Naive thymus-derived CD4-positive, alpha-beta T cell (primary cell): ENCODE results near the gene AP5B1. TPM values are rescaled to one million over a fixed set of nuclear protein-coding genes. Genes with fewer than 3 reads are reported as not detected.
A peak's percentile ranks its signal among the peaks of the same experiment; 100 is the strongest.

ENCODE experiments used
- ATAC-seq: fragments of 150-1000 bp; cut with Tn5 transposase; 2 replicates; pipeline ENCODE4 v1.10.0; 2021; ENCODE audit warnings: mild to moderate bottlenecking, moderate library complexity
- CTCF ChIA-PET: fragments of 350-600 bp; sonication (Branson Sonifier 250); formaldehyde crosslinking; loops from one replicate; lab custom pipeline; 2021; ENCODE audit warnings: antibody characterized with exemption; lab: Charles Lee
- POLR2A ChIA-PET: fragments of 350-600 bp; sonication (Branson Sonifier 250); formaldehyde crosslinking; loops from one replicate; lab custom pipeline; 2021; ENCODE audit warnings: antibody characterized with exemption, inconsistent platforms; lab: Charles Lee
- DNase-seq, 9 donors: peaks; one replicate each; pipeline versions ENCODE4 v3.0.0 to v3.0.0-alpha.2; 2020 to 2022; ENCODE audit warnings: mixed read lengths in 1 of 9
- H3K27ac ChIP-seq: one replicate; pipeline ENCODE4 v1.7.0; 2013; ENCODE audit warnings: mild to moderate bottlenecking, low read depth, low read length, moderate library complexity
- H3K27me3 ChIP-seq, 2 donors: one replicate each; pipeline ENCODE4 v1.7.0; 2013; ENCODE audit warnings: low read length in 2 of 2, mild to moderate bottlenecking in 2 of 2, moderate library complexity in 2 of 2; ENCODE audit not compliant: control insufficient read depth in 2 of 2, insufficient read depth in 2 of 2
- H3K36me3 ChIP-seq, 3 experiments: 1 replicate in 2 of 3; 2 replicates in 1 of 3; pipeline ENCODE4 v1.7.0; 2013; ENCODE audit warnings: low read length in 3 of 3, mild to moderate bottlenecking in 3 of 3, moderate library complexity in 1 of 3; ENCODE audit not compliant: insufficient read depth in 3 of 3, control insufficient read depth in 2 of 3
- H3K4me1 ChIP-seq, 2 donors: one replicate each; pipeline ENCODE4 v1.7.0; 2013; ENCODE audit warnings: low read length in 2 of 2, mild to moderate bottlenecking in 2 of 2, moderate library complexity in 1 of 2; ENCODE audit not compliant: control insufficient read depth in 2 of 2, insufficient read depth in 2 of 2
- H3K4me3 ChIP-seq: 2 replicates; pipeline ENCODE4 v1.7.0; 2013; ENCODE audit warnings: mild to moderate bottlenecking, low read length
- H3K9me3 ChIP-seq, 3 experiments: 1 replicate in 2 of 3; 2 replicates in 1 of 3; pipeline ENCODE4 v1.7.0; 2013; ENCODE audit warnings: low read length in 3 of 3; ENCODE audit not compliant: control insufficient read depth in 2 of 3
- H3K27ac Mint-ChIP-seq, 9 donors: one replicate each; pipeline ENCODE4 v1.8.0; 2020 to 2022; ENCODE audit warnings: mixed read lengths in 9 of 9, mild to moderate bottlenecking in 8 of 9, moderate library complexity in 5 of 9, inconsistent platforms in 2 of 9
- H3K27me3 Mint-ChIP-seq, 5 donors: one replicate each; pipeline ENCODE4 v1.8.0; 2021 to 2022; ENCODE audit warnings: mixed read lengths in 5 of 5, mild to moderate bottlenecking in 1 of 5
- H3K36me3 Mint-ChIP-seq, 5 donors: one replicate each; pipeline ENCODE4 v1.8.0; 2020 to 2022; ENCODE audit warnings: mixed read lengths in 5 of 5, mild to moderate bottlenecking in 3 of 5, inconsistent platforms in 1 of 5
- H3K4me1 Mint-ChIP-seq, 7 donors: one replicate each; pipeline ENCODE4 v1.8.0; 2020 to 2022; ENCODE audit warnings: mixed read lengths in 7 of 7, mild to moderate bottlenecking in 3 of 7, inconsistent platforms in 1 of 7
- H3K4me3 Mint-ChIP-seq, 10 donors: one replicate each; pipeline ENCODE4 v1.8.0; 2020 to 2022; ENCODE audit warnings: mild to moderate bottlenecking in 10 of 10, mixed read lengths in 10 of 10, moderate library complexity in 6 of 10, inconsistent platforms in 2 of 10
- H3K9me3 Mint-ChIP-seq, 11 donors: one replicate each; pipeline ENCODE4 v1.8.0; 2020 to 2022; ENCODE audit warnings: mixed read lengths in 11 of 11, mild to moderate bottlenecking in 4 of 11, inconsistent platforms in 1 of 11, moderate library complexity in 1 of 11
- intact Hi-C, 2 donors: fragments of 100-400 bp; cut with micrococcal nuclease; formaldehyde crosslinking; loops; one replicate each; pipeline ENCODE4 v1.15.1; 2023
- polyA plus RNA-seq, 2 donors: library from polyadenylated mRNA; unstranded; fragments of 300-500 nt; fragmentation: Illumina TruSeq; gene quantifications; one replicate each; pipeline ENCODE4 v1.2.3, GENCODE V29; 2021
- total RNA-seq, 6 experiments: library from RNA in 5 of 6; stranded (reverse) in 5 of 6; gene quantifications; 1 replicate in 5 of 6; 2 replicates in 1 of 6; pipeline ENCODE4 v1.2.3 and lab custom pipeline; 2021 to 2026

AP5B1 gene
- total and polyA plus RNA-seq, 7 experiments from 2014 or later = 8.8 to 31.0 (median 21.7) TPM

- Mint-ChIP-seq H3K9me3 (peaks cover 0 to 2% (median 0%) of the 10 kb centered on the region in 11 donors), H3K4me3 (no peak overlapping the region), H3K27ac (peak overlapping the region in 1 of 9 donors; percentile 76), H3K27me3 (peaks cover 22 to 33% (median 26%) of the 10 kb centered on the region in 5 donors), H3K4me1 (peaks cover 0 to 29% (median 11%) of the 10 kb centered on the region in 7 donors), H3K36me3 (peaks cover 0 to 2% (median 0%) of the 10 kb centered on the region in 5 donors)
- ChIA-PET POLR2A (interaction anchor here (0.8 to 0.9 kb wide), 2 partner anchors 11 to 67 kb away, joined by 3 read pairs; partner anchors contain the start of gene AP5B1), CTCF (interaction anchor here (0.6 kb wide), 2 partner anchors 12 to 411 kb away, joined by 3 read pairs; no protein-coding TSS in a partner anchor)
- Histone ChIP-seq H3K36me3 (no peaks in the 10 kb centered on the region), H3K27me3 (peaks cover 10 to 12% of the 10 kb centered on the region in 2 donors), H3K27ac (no peak overlapping the region), H3K4me3 (no peak overlapping the region), H3K9me3 (no peaks in the 10 kb centered on the region), H3K4me1 (peaks cover 10 to 11% of the 10 kb centered on the region in 2 donors)
- DNase-seq (no peak), ATAC-seq (no peak)
- intact Hi-C loops = no loop called here
These were observed 10.3 kb upstream of the AP5B1 start for GRCh38 chr11:65790902-65791650.

GRCh38 chr11:65790104-65790901 is 9.5 kb upstream of the AP5B1 start:
- Histone ChIP-seq H3K9me3 (no peaks in the 10 kb centered on the region), H3K27ac (no peak overlapping the region), H3K4me1 (peaks cover 15 to 19% of the 10 kb centered on the region in 2 donors), H3K27me3 (peaks cover 10 to 12% of the 10 kb centered on the region in 2 donors), H3K36me3 (no peaks in the 10 kb centered on the region), H3K4me3 (no peak overlapping the region)
- H3K9me3 Mint-ChIP-seq = peaks cover 0 to 2% (median 0%) of the 10 kb centered on the region in 11 donors
- H3K36me3 Mint-ChIP-seq = peaks cover 0 to 4% (median 0%) of the 10 kb centered on the region in 5 donors
- ChIA-PET POLR2A (interaction anchor here (0.9 kb wide), 1 partner anchor 10 kb away, joined by 3 read pairs; the partner anchor contains the start of gene AP5B1), CTCF (interaction anchor here (0.6 to 1.2 kb wide), 3 partner anchors 12 to 411 kb away, joined by 3 to 6 read pairs (median 3); no protein-coding TSS in a partner anchor)
- ATAC-seq (no peak), DNase-seq (no peak)
- intact Hi-C loops = no loop called here
- no peak overlapping the region for H3K4me3 Mint-ChIP-seq
- peak overlapping the region in 1 of 9 donors; percentile 76 for H3K27ac Mint-ChIP-seq
- H3K27me3 Mint-ChIP-seq = peaks cover 27 to 38% (median 34%) of the 10 kb centered on the region in 5 donors
- H3K4me1 Mint-ChIP-seq = peaks cover 7 to 29% (median 19%) of the 10 kb centered on the region in 7 donors

GRCh38 chr11:65789230-65790103 is 8.7 kb upstream of the AP5B1 start:
- H3K9me3 Mint-ChIP-seq = peaks cover 0 to 2% (median 0%) of the 10 kb centered on the region in 11 donors
- no peaks in the 10 kb centered on the region for H3K9me3 ChIP-seq
- H3K27ac ChIP-seq = no peak overlapping the region
- H3K27me3 Mint-ChIP-seq = peaks cover 31 to 41% (median 37%) of the 10 kb centered on the region in 5 donors
- ChIA-PET POLR2A (interaction anchor here (0.9 kb wide), 1 partner anchor 9 kb away, joined by 3 read pairs; the partner anchor contains the start of gene AP5B1), CTCF (interaction anchor here (1.0 to 1.4 kb wide), 4 partner anchors 9 to 95 kb away, joined by 3 to 6 read pairs (median 3); partner anchors contain the start of gene AP5B1)
- peaks cover 16 to 22% of the 10 kb centered on the region in 2 donors for H3K4me1 ChIP-seq
- H3K4me3 Mint-ChIP-seq = peak overlapping the region in 4 of 10 donors; percentile 1 to 85 (median 23)
- peaks cover 11 to 33% (median 23%) of the 10 kb centered on the region in 7 donors for H3K4me1 Mint-ChIP-seq
- H3K27ac Mint-ChIP-seq = no peak overlapping the region
- H3K27me3 ChIP-seq = peaks cover 10 to 12% of the 10 kb centered on the region in 2 donors
- H3K4me3 ChIP-seq = no peak overlapping the region
- no peaks in the 10 kb centered on the region for H3K36me3 ChIP-seq
- DNase-seq = no peak
- H3K36me3 Mint-ChIP-seq = peaks cover 0 to 4% (median 0%) of the 10 kb centered on the region in 5 donors
- ATAC-seq = no peak
- intact Hi-C loops = no loop called here

- peaks cover 31 to 45% (median 37%) of the 10 kb centered on the region in 5 donors for H3K27me3 Mint-ChIP-seq
- H3K4me3 ChIP-seq = no peak overlapping the region
- no peaks in the 10 kb centered on the region for H3K9me3 ChIP-seq
- H3K27ac Mint-ChIP-seq = no peak overlapping the region
- ATAC-seq = no peak
- CTCF ChIA-PET = interaction anchor here (0.7 to 1.4 kb wide), 5 partner anchors 8 to 96 kb away, joined by 3 to 6 read pairs (median 3); partner anchors contain the start of gene AP5B1
- H3K27ac ChIP-seq = no peak overlapping the region
- H3K27me3 ChIP-seq = peaks cover 10 to 12% of the 10 kb centered on the region in 2 donors
- no peak for DNase-seq
- intact Hi-C loops = no loop called here
- peaks cover 0 to 2% (median 0%) of the 10 kb centered on the region in 11 donors for H3K9me3 Mint-ChIP-seq
- peaks cover 16 to 22% of the 10 kb centered on the region in 2 donors for H3K4me1 ChIP-seq
- POLR2A ChIA-PET = no interaction called here
- H3K4me3 Mint-ChIP-seq = peak overlapping the region in 8 of 10 donors; percentile 7 to 85 (median 43)
- H3K36me3 ChIP-seq = no peaks in the 10 kb centered on the region
- peaks cover 11 to 33% (median 23%) of the 10 kb centered on the region in 7 donors for H3K4me1 Mint-ChIP-seq
- H3K36me3 Mint-ChIP-seq = peaks cover 0 to 4% (median 0%) of the 10 kb centered on the region in 5 donors
These were observed 8.0 kb upstream of the AP5B1 start for GRCh38 chr11:65788821-65789220.

- peak in 2 of 9 donors; percentile 23 to 26 for DNase-seq
- CTCF ChIA-PET = interaction anchor here (0.7 to 1.4 kb wide), 4 partner anchors 7 to 96 kb away, joined by 3 read pairs; partner anchors contain the start of gene AP5B1
- Histone ChIP-seq H3K4me1 (peaks cover 16 to 22% of the 10 kb centered on the region in 2 donors), H3K36me3 (no peaks in the 10 kb centered on the region), H3K4me3 (no peak overlapping the region), H3K9me3 (no peaks in the 10 kb centered on the region), H3K27ac (no peak overlapping the region), H3K27me3 (peaks cover 10 to 12% of the 10 kb centered on the region in 2 donors)
- Mint-ChIP-seq H3K9me3 (peaks cover 0 to 2% (median 0%) of the 10 kb centered on the region in 11 donors), H3K27ac (peak overlapping the region in 5 of 9 donors; percentile 65 to 73 (median 67)), H3K4me1 (peaks cover 11 to 35% (median 23%) of the 10 kb centered on the region in 7 donors), H3K27me3 (peaks cover 31 to 50% (median 38%) of the 10 kb centered on the region in 5 donors), H3K36me3 (peaks cover 0 to 4% (median 0%) of the 10 kb centered on the region in 5 donors), H3K4me3 (peak overlapping the region; percentile 74 to 87 (median 84))
- intact Hi-C loops = no loop called here
- POLR2A ChIA-PET = interaction anchor here (0.5 to 1.4 kb wide), 2 partner anchors 28 to 696 kb away, joined by 3 to 4 read pairs; no protein-coding TSS in a partner anchor
- no peak for ATAC-seq
These were observed 7.2 kb upstream of the AP5B1 start for GRCh38 chr11:65787649-65788622.
